ENCODE results near the gene TRIM5.
"Not testable (repeated sequence)": the region's sequence is repeated elsewhere in the genome, so short reads cannot be mapped to it uniquely, and the experiment has no call there.

TRIM5 gene

DNA sequence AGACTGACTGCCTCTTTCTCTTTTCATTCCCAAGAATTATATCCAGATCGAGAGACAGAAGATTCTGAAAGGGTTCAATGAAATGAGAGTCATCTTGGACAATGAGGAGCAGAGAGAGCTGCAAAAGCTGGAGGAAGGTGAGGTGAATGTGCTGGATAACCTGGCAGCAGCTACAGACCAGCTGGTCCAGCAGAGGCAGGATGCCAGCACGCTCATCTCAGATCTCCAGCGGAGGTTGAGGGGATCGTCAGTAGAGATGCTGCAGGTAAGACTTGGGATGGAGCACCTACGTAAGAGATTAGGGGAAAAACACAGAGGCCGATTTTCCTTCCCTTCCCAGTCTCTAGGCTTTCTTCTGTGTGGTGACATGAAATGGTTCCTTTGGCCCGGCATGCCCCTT lies 13.4 kb upstream of the TRIM5 start:
- Histone ChIP-seq H3K9me3 (no peaks in the 10 kb centered on the region), H3K36me3 (no peaks in the 10 kb centered on the region), H3K4me1 (no peaks in the 10 kb centered on the region), H3K4me3 (ENCODE audit: low read depth, low read length) (no peak overlapping the region), H3K27me3 (no peaks in the 10 kb centered on the region)
- DNase-seq: no peak
- TF ChIP-seq CTCF (IDR thresholded peaks at IDR 0.05; ENCODE audit: low read depth, low read length): no peak

DNA sequence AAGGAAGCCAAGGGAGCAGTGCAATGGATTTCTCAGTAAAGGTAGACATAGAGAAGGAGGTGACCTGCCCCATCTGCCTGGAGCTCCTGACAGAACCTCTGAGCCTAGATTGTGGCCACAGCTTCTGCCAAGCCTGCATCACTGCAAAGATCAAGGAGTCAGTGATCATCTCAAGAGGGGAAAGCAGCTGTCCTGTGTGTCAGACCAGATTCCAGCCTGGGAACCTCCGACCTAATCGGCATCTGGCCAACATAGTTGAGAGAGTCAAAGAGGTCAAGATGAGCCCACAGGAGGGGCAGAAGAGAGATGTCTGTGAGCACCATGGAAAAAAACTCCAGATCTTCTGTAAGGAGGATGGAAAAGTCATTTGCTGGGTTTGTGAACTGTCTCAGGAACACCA lies 11.3 kb upstream of the TRIM5 start:
- Histone ChIP-seq H3K9me3 (no peaks in the 10 kb centered on the region), H3K36me3 (no peaks in the 10 kb centered on the region), H3K27me3 (no peaks in the 10 kb centered on the region), H3K4me3 (ENCODE audit: low read depth, low read length) (no peak overlapping the region), H3K4me1 (no peaks in the 10 kb centered on the region)
- DNase-seq: no peak
- no peak for TF ChIP-seq CTCF (IDR thresholded peaks at IDR 0.05; ENCODE audit: low read depth, low read length)

DNA sequence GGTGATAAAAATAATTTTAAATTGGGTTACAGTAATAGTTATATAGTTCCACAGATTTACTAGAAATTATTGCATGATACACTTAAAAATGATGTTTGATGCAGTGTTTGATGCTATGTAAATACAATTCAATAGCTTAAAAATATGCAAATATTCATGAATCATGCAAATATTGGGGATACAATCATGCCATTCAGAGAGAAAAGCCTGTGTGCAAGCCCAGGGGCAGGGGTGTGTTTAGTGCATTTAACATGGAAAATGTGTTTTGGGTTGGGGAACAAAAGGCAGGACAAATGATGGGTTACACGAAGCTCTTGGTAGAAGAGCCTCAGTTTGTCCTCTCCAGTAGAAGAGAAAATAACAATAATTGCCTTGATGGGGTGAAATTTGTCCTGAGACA lies 10.7 kb upstream of the TRIM5 start:
- DNase-seq: no peak
- Histone ChIP-seq H3K36me3 (no peaks in the 10 kb centered on the region), H3K9me3 (no peaks in the 10 kb centered on the region), H3K4me3 (ENCODE audit: low read depth, low read length) (no peak overlapping the region), H3K27me3 (no peaks in the 10 kb centered on the region), H3K4me1 (no peaks in the 10 kb centered on the region)
- TF ChIP-seq CTCF (IDR thresholded peaks at IDR 0.05; ENCODE audit: low read depth, low read length): no peak

DNA sequence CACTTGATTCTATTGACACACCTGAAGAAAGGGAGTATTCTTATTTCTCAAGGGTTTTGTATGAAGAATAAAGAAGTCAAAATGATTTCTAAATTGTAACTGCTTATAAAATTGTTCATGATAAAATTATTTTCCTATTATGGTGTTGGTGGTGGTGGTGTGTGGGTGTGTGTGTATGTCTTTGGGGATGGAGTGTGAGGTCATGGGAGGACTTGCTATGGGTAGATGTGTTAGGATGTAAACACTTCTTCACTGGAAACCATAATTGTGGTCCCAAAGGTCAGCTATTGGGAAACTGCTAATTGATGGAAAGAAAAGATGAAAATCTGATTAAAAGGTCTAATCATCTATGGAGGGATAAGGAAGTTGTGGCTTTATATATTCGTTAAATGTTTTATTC lies 9.8 kb upstream of the TRIM5 start:
- DNase-seq: no peak
- Histone ChIP-seq H3K27me3 (no peaks in the 10 kb centered on the region), H3K4me3 (ENCODE audit: low read depth, low read length) (no peak overlapping the region), H3K9me3 (no peaks in the 10 kb centered on the region), H3K4me1 (no peaks in the 10 kb centered on the region), H3K36me3 (no peaks in the 10 kb centered on the region)
- no peak for TF ChIP-seq CTCF (IDR thresholded peaks at IDR 0.05; ENCODE audit: low read depth, low read length)

DNA sequence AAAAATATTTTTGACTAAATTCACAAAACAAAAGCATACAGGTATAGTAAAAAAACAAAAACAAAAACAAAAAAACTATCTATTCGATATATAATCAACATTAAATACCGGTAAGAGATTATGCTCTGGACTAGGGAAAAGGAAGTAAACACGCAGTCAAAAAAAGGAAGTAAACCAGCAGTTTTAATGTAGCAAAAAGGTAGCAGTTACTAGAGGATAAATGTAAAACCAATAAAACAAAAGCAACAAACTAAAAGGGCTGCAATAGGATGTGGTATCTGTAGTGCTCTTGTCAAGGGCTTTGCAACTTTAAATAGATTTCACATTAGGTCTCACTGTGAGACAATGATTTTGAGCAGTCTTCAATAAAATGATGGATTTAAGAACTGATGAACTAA lies 7.1 kb upstream of the TRIM5 start:
- H3K27me3 ChIP-seq: no peaks in the 10 kb centered on the region
- no peaks in the 10 kb centered on the region for H3K9me3 ChIP-seq
- no peak for TF ChIP-seq CTCF (IDR thresholded peaks at IDR 0.05; ENCODE audit: low read depth, low read length)
- no peaks in the 10 kb centered on the region for H3K4me1 ChIP-seq
- no peak for DNase-seq
- H3K36me3 ChIP-seq: no peaks in the 10 kb centered on the region
- no peak overlapping the region for H3K4me3 ChIP-seq (ENCODE audit: low read depth, low read length)

DNA sequence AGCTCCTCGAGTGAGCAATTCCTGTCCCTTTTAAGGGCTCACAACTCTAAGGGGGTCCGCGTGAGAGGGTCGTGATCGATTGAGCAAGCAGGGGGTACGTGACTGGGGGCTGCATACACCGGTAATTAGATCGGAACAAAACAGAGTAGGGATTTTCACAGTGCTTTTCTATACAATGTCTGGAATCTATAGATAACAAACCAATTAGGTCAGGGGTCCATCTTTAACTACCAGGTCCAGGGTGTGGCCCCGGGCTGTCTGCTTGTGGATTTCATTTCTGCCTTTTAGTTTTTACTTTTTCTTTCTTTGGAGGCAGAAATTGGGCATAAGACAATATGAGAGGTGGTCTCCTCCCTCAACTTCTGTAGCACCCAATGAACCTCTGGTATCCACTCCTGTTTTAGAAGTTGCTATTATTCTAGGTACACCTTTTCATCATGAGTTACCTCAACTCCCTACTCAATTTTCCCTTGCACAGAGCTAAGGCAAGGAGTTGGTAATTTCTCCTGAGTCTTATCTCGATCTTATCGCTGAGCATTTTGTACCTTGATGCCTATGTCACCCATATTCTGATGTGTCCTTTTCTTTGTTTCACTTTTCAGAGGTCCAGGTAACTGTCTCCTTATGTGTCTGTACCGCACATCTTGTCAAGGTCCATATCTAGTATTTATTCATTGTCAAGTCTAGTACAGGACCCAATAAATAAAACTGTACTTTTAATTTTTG lies 6.5 kb upstream of the TRIM5 start:
- H3K27me3 ChIP-seq; H3K4me3 ChIP-seq (ENCODE audit: low read depth, low read length); H3K36me3 ChIP-seq; H3K4me1 ChIP-seq; H3K9me3 ChIP-seq; DNase-seq: not testable (repeated sequence)

DNA sequence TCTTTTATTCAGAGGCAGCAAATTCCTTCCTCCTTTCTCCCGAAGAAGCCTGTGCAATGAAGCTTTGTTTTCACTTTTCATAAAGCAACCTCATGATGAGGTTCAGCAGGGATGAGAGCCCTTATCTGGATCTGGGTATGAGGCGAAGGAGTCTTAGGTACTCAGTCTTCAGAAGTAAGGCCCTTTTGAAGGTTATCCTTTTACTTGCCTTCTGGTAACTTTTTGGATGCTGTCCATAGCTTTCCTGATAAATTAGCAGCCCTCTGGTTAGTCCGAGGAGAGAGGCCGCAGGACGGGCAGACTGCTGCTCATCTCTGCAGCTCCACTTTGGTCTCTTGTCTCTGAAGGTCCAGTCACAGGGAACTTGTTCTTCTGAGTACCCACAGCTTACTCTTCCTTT lies 5.9 kb upstream of the TRIM5 start:
- Histone ChIP-seq H3K4me3 (ENCODE audit: low read depth, low read length) (no peak overlapping the region), H3K4me1 (no peaks in the 10 kb centered on the region), H3K27me3 (no peaks in the 10 kb centered on the region), H3K36me3 (no peaks in the 10 kb centered on the region), H3K9me3 (no peaks in the 10 kb centered on the region)
- no peak for TF ChIP-seq CTCF (IDR thresholded peaks at IDR 0.05; ENCODE audit: low read depth, low read length)
- DNase-seq: no peak

Measured in BE2C (cell line).